ENCODE data around the gene JPH3. TPM values are rescaled to one million over a fixed set of nuclear protein-coding genes. Genes with fewer than 3 reads are reported as not detected.

The JPH3 gene
- polyA plus RNA-seq, 1 donor from 2014 or later: 22.2 TPM

DNA sequence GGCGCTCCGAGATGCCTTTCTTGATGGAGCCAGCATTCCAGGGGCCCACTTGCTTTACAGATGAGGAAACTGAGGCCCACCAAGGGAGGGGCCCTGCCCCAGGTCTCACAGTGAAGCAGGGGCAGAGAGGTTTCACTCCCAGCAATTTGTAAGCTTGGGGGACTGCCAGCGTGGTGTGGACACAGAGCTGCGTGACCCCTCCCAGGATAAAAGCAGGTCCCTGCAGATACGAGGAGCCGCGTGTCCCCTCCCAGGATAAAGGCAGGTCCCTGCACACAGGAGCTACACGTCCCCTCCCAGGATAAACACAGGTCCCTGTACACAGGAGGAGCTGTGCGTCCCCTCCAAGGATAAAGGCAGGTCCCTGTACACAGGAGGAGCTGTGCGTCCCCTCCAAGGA is 11.7 kb downstream of the JPH3 start:
- Histone ChIP-seq H3K27me3 (ENCODE audit: insufficient read depth, low read depth, low read length) (no peaks in the 10 kb centered on the region), H3K4me2 (ENCODE audit: low read length) (no peak overlapping the region), H3K27ac (ENCODE audit: low read length) (no peak overlapping the region), H3F3A (ENCODE audit: insufficient read depth, low read length, poor library complexity, severe bottlenecking) (no peaks in the 10 kb centered on the region), H2AFZ (ENCODE audit: low read depth, low read length) (no peak overlapping the region), H3K9ac (ENCODE audit: low read length) (no peak overlapping the region), H3K36me3 (ENCODE audit: insufficient read depth, low read length) (no peaks in the 10 kb centered on the region), H4K20me1 (ENCODE audit: insufficient read depth) (no peaks in the 10 kb centered on the region), H3K79me2 (replicated peaks; ENCODE audit: insufficient read depth, low read length) (peaks cover 5% of the 10 kb centered on the region), H3K9me3 (ENCODE audit: low read length) (no peaks in the 10 kb centered on the region), H3K4me3 (ENCODE audit: low read length) (no peak overlapping the region), H3K9me2 (ENCODE audit: insufficient read depth, low read length) (no peaks in the 10 kb centered on the region)
- TF ChIP-seq, protein P1, sequence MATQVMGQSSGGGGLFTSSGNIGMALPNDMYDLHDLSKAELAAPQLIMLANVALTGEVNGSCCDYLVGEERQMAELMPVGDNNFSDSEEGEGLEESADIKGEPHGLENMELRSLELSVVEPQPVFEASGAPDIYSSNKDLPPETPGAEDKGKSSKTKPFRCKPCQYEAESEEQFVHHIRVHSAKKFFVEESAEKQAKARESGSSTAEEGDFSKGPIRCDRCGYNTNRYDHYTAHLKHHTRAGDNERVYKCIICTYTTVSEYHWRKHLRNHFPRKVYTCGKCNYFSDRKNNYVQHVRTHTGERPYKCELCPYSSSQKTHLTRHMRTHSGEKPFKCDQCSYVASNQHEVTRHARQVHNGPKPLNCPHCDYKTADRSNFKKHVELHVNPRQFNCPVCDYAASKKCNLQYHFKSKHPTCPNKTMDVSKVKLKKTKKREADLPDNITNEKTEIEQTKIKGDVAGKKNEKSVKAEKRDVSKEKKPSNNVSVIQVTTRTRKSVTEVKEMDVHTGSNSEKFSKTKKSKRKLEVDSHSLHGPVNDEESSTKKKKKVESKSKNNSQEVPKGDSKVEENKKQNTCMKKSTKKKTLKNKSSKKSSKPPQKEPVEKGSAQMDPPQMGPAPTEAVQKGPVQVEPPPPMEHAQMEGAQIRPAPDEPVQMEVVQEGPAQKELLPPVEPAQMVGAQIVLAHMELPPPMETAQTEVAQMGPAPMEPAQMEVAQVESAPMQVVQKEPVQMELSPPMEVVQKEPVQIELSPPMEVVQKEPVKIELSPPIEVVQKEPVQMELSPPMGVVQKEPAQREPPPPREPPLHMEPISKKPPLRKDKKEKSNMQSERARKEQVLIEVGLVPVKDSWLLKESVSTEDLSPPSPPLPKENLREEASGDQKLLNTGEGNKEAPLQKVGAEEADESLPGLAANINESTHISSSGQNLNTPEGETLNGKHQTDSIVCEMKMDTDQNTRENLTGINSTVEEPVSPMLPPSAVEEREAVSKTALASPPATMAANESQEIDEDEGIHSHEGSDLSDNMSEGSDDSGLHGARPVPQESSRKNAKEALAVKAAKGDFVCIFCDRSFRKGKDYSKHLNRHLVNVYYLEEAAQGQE (IDR thresholded peaks at IDR 0.05; ENCODE audit: borderline replicate concordance): no peak
- TF ChIP-seq EP300 (conservative IDR thresholded peaks at IDR 0.05; ENCODE audit: poor library complexity, severe bottlenecking) (no peak), EZH2 (IDR thresholded peaks at IDR 0.05; ENCODE audit: borderline replicate concordance, insufficient read depth, low read length, poor library complexity, severe bottlenecking) (no peak), CTCF (IDR thresholded peaks at IDR 0.05; ENCODE audit: poor library complexity, severe bottlenecking) (no peak), POLR2AphosphoS5 (IDR thresholded peaks at IDR 0.05) (no peak), RAD21 (conservative IDR thresholded peaks at IDR 0.05) (no peak), SMC3 (conservative IDR thresholded peaks at IDR 0.05; ENCODE audit: poor library complexity) (no peak), MXI1 (conservative IDR thresholded peaks at IDR 0.05; ENCODE audit: poor library complexity, severe bottlenecking) (no peak), TAF1 (IDR thresholded peaks at IDR 0.05; ENCODE audit: low read depth) (no peak)

GRCh38 chr16:87615621-87616041 is 13.3 kb downstream of the JPH3 start:
- Histone ChIP-seq H3K79me2 (replicated peaks; ENCODE audit: insufficient read depth, low read length) (peaks cover 5% of the 10 kb centered on the region), H4K20me1 (ENCODE audit: insufficient read depth) (no peaks in the 10 kb centered on the region), H3K27ac (ENCODE audit: low read length) (no peak overlapping the region), H3K9me3 (ENCODE audit: low read length) (no peaks in the 10 kb centered on the region), H2AFZ (ENCODE audit: low read depth, low read length) (no peak overlapping the region), H3K36me3 (ENCODE audit: insufficient read depth, low read length) (no peaks in the 10 kb centered on the region), H3K9ac (ENCODE audit: low read length) (no peak overlapping the region), H3K4me3 (ENCODE audit: low read length) (no peak overlapping the region), H3F3A (ENCODE audit: insufficient read depth, low read length, poor library complexity, severe bottlenecking) (no peaks in the 10 kb centered on the region), H3K4me2 (ENCODE audit: low read length) (no peak overlapping the region), H3K9me2 (ENCODE audit: insufficient read depth, low read length) (no peaks in the 10 kb centered on the region), H3K27me3 (ENCODE audit: insufficient read depth, low read depth, low read length) (no peaks in the 10 kb centered on the region)
- TF ChIP-seq EP300 (conservative IDR thresholded peaks at IDR 0.05; ENCODE audit: poor library complexity, severe bottlenecking) (no peak), MXI1 (conservative IDR thresholded peaks at IDR 0.05; ENCODE audit: poor library complexity, severe bottlenecking) (no peak), TAF1 (IDR thresholded peaks at IDR 0.05; ENCODE audit: low read depth) (no peak), EZH2 (IDR thresholded peaks at IDR 0.05; ENCODE audit: borderline replicate concordance, insufficient read depth, low read length, poor library complexity, severe bottlenecking) (no peak), RAD21 (conservative IDR thresholded peaks at IDR 0.05) (no peak), CTCF (IDR thresholded peaks at IDR 0.05; ENCODE audit: poor library complexity, severe bottlenecking) (no peak), SMC3 (conservative IDR thresholded peaks at IDR 0.05; ENCODE audit: poor library complexity) (no peak), POLR2AphosphoS5 (IDR thresholded peaks at IDR 0.05) (no peak)
- TF ChIP-seq, protein P1 (IDR thresholded peaks at IDR 0.05; ENCODE audit: borderline replicate concordance): no peak
